ENCODE measurements around the gene ZNF141. TPM values are rescaled to one million over a fixed set of nuclear protein-coding genes. Genes with fewer than 3 reads are reported as not detected.

ZNF141 gene
- total RNA-seq, result 53.3 TPM

GRCh38 chr4:337143-337931 lies at the start of gene ZNF141:
Gene ZNF141, plus strand, starts transcription at chr4:337814. Its CDS starts 170 bp downstream, at chr4:337984.

GRCh38 chr4:304969-305680 lies 32.5 kb upstream of the ZNF141 start, which contains the start of gene ZNF732:
Gene ZNF732, minus strand, starts transcription at chr4:305474. Its CDS starts 164 bp downstream, at chr4:305310.

Small RNA genes within 50 kb of the gene (small RNA-seq; reads per million reads assigned to genes)
- gene AC079140.2 (0.08 reads per million), gene MIR571 (not detected), gene ZNF519P4 (not detected)

Other genes starting within 250 kb of the ZNF141 start
- 29.5 TPM for gene ZNF718, start 213.3 kb upstream of the ZNF141 start, total RNA-seq
- 0.69 TPM for gene ZNF732, start 32.3 kb upstream of the ZNF141 start, total RNA-seq
- 45.4 TPM for gene ZNF721, start 161.3 kb downstream of the ZNF141 start, total RNA-seq
- 36.7 TPM for gene PIGG, start 161.4 kb downstream of the ZNF141 start, total RNA-seq
- gene TMEM271, start 238.5 kb downstream of the ZNF141 start, total RNA-seq, result 13.1 TPM